ENCODE measurements around the gene STX18. TPM values are rescaled to one million over a fixed set of nuclear protein-coding genes. Genes with fewer than 3 reads are reported as not detected.
"Not testable (repeated sequence)": the region's sequence is repeated elsewhere in the genome, so short reads cannot be mapped to it uniquely, and the experiment has no call there.

STX18 gene
- total RNA-seq, 3 donors from 2014 or later (not counting 1 experiment from before 2014, with no cell fraction given): 23.1 to 32.8 (median 29.0) TPM

GRCh38 chr4:4568806-4569427 is 27.1 kb upstream of the STX18 start:
- Mint-ChIP-seq H3K27ac (no peak overlapping the region), H3K36me3 (no peaks in the 10 kb centered on the region), H3K4me1 (no peaks in the 10 kb centered on the region), H3K27me3 (ENCODE audit: low read depth in 2 of 2) (no peaks in the 10 kb centered on the region), H3K9me3 (no peaks in the 10 kb centered on the region), H3K4me3 (no peak overlapping the region)
- Histone ChIP-seq H3K9me3 (ENCODE audit: control insufficient read depth, insufficient read depth, low read length) (no peaks in the 10 kb centered on the region), H3K36me3 (ENCODE audit: control insufficient read depth, insufficient read depth, low read length) (no peaks in the 10 kb centered on the region), H3K27ac (ENCODE audit: low read length) (no peak overlapping the region), H3K4me1 (ENCODE audit: control insufficient read depth, insufficient read depth, low read length) (no peaks in the 10 kb centered on the region), H3K4me3 (ENCODE audit: low read length) (no peak overlapping the region), H3K27me3 (ENCODE audit: control insufficient read depth, insufficient read depth, low read length) (no peaks in the 10 kb centered on the region)
- WGBS (ENCODE audit: insufficient coverage): 90% methylated on average over 3 of the region's 3 CpGs
- TF ChIP-seq CTCF (IDR thresholded peaks at IDR 0.05): no peak
- intact Hi-C loops (cut with micrococcal nuclease): no loop called here
- no peak for ATAC-seq
- no peak for DNase-seq

- DNase-seq; ATAC-seq; H3K4me1 ChIP-seq (ENCODE audit: control insufficient read depth, insufficient read depth, low read length); H3K27me3 ChIP-seq (ENCODE audit: control insufficient read depth, insufficient read depth, low read length); H3K4me3 ChIP-seq (ENCODE audit: low read length); H3K27ac Mint-ChIP-seq; intact Hi-C loops (cut with micrococcal nuclease); H3K27me3 Mint-ChIP-seq (ENCODE audit: low read depth in 2 of 2); H3K4me1 Mint-ChIP-seq; H3K9me3 ChIP-seq (ENCODE audit: control insufficient read depth, insufficient read depth, low read length); H3K9me3 Mint-ChIP-seq; H3K36me3 ChIP-seq (ENCODE audit: control insufficient read depth, insufficient read depth, low read length); H3K36me3 Mint-ChIP-seq; H3K27ac ChIP-seq (ENCODE audit: low read length); H3K4me3 Mint-ChIP-seq: not testable (repeated sequence)
Observed at GRCh38 chr4:4566359-4566758, 24.5 kb upstream of the STX18 start.

GRCh38 chr4:4564522-4564921 is 22.7 kb upstream of the STX18 start:
- no peaks in the 10 kb centered on the region for H3K27me3 Mint-ChIP-seq (ENCODE audit: low read depth in 2 of 2)
- H3K36me3 ChIP-seq (ENCODE audit: control insufficient read depth, insufficient read depth, low read length): no peaks in the 10 kb centered on the region
- TF ChIP-seq CTCF (IDR thresholded peaks at IDR 0.05): no peak
- H3K4me1 ChIP-seq (ENCODE audit: control insufficient read depth, insufficient read depth, low read length): no peaks in the 10 kb centered on the region
- no peaks in the 10 kb centered on the region for H3K9me3 ChIP-seq (ENCODE audit: control insufficient read depth, insufficient read depth, low read length)
- no peak overlapping the region for H3K4me3 ChIP-seq (ENCODE audit: low read length)
- H3K27ac ChIP-seq (ENCODE audit: low read length): no peak overlapping the region
- no peaks in the 10 kb centered on the region for H3K4me1 Mint-ChIP-seq
- DNase-seq (no peak), ATAC-seq (no peak)
- no peaks in the 10 kb centered on the region for H3K27me3 ChIP-seq (ENCODE audit: control insufficient read depth, insufficient read depth, low read length)
- H3K9me3 Mint-ChIP-seq: no peaks in the 10 kb centered on the region
- 100% methylated on average over 3 of the region's 3 CpGs for WGBS (ENCODE audit: insufficient coverage)
- intact Hi-C loops (cut with micrococcal nuclease): no loop called here
- H3K4me3 Mint-ChIP-seq: no peak overlapping the region
- H3K36me3 Mint-ChIP-seq: no peaks in the 10 kb centered on the region
- H3K27ac Mint-ChIP-seq: no peak overlapping the region

- no peak overlapping the region for H3K4me3 ChIP-seq (ENCODE audit: low read length)
- H3K27ac Mint-ChIP-seq: no peak overlapping the region
- no peaks in the 10 kb centered on the region for H3K9me3 Mint-ChIP-seq
- H3K36me3 Mint-ChIP-seq: no peaks in the 10 kb centered on the region
- TF ChIP-seq CTCF (IDR thresholded peaks at IDR 0.05): no peak
- intact Hi-C loops (cut with micrococcal nuclease): no loop called here
- no peaks in the 10 kb centered on the region for H3K4me1 ChIP-seq (ENCODE audit: control insufficient read depth, insufficient read depth, low read length)
- ATAC-seq (no peak), DNase-seq (no peak)
- no peaks in the 10 kb centered on the region for H3K4me1 Mint-ChIP-seq
- H3K27me3 Mint-ChIP-seq (ENCODE audit: low read depth in 2 of 2): no peaks in the 10 kb centered on the region
- H3K4me3 Mint-ChIP-seq: no peak overlapping the region
- no peaks in the 10 kb centered on the region for H3K36me3 ChIP-seq (ENCODE audit: control insufficient read depth, insufficient read depth, low read length)
- no peaks in the 10 kb centered on the region for H3K27me3 ChIP-seq (ENCODE audit: control insufficient read depth, insufficient read depth, low read length)
- no peak overlapping the region for H3K27ac ChIP-seq (ENCODE audit: low read length)
- 94% methylated on average over 3 of the region's 5 CpGs for WGBS (ENCODE audit: insufficient coverage)
- no peaks in the 10 kb centered on the region for H3K9me3 ChIP-seq (ENCODE audit: control insufficient read depth, insufficient read depth, low read length)
Observed at GRCh38 chr4:4560642-4561041, 18.8 kb upstream of the STX18 start.
